HuH-7 (cell line): ENCODE data around the gene ACTRT2.

Experiments
- DNase-seq: peaks from one replicate; pipeline ENCODE4 v3.0.0; 2011; ENCODE audit warnings: low spot score

Gene ACTRT2

DNA sequence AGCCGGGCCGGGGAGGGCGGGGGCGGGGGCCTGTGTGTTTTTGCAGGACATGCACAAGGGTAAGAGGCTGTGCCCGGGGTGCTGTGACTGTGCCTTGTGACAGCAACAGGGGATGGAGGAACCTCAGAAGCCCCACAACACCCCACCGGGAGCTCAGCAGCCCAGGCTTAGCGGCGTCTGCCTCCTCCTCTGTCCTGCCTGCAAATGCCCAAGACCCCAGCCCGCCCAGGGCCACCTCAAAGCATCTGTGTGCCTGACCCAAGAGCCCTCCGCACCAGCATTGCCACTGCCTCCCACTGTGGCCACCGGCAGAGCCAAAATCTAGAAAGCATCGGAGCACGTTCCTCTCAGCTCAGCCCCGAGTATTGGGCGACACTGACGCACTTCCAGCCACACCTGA lies 2.7 kb upstream of the ACTRT2 start:
- DNase-seq = no peak

GRCh38 chr1:3019007-3019515 lies 2.2 kb upstream of the ACTRT2 start:
- no peak for DNase-seq

GRCh38 chr1:3019516-3020051 lies 1.7 kb upstream of the ACTRT2 start:
- no peak for DNase-seq

DNA sequence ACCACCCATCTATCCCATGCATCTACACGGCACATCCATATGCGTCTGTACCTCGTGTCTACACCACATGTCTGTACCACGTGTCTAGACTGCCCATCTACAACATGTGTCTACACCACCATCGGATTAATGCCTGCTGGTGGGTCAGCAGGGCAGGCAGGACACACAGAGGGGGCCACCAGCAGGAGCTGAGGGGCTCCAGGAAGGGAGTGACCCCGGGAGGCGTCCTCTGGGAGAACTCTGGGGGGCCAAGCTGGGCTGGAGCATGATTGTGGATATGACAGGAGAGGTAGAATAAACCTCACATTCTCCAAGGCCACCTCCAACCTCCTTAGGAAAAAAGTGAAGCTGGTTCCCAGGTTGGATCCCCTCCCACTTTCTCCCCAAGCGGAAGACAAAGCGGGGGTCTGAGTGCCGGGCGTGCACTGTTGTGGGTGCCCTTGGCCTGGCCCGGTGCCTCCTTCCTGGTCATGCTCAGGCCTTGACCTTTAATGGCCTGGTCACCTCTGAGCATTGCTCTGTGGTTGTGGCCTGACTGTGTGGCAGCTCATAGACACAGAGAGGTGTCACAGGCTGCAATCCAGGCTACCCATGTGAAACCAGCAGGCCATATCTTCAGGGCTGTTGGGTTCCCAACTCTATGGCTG lies 881 bp upstream of the ACTRT2 start:
- DNase-seq = no peak

GRCh38 chr1:3021801-3022401 lies 634 bp downstream of the ACTRT2 start:
- no peak for DNase-seq

DNA sequence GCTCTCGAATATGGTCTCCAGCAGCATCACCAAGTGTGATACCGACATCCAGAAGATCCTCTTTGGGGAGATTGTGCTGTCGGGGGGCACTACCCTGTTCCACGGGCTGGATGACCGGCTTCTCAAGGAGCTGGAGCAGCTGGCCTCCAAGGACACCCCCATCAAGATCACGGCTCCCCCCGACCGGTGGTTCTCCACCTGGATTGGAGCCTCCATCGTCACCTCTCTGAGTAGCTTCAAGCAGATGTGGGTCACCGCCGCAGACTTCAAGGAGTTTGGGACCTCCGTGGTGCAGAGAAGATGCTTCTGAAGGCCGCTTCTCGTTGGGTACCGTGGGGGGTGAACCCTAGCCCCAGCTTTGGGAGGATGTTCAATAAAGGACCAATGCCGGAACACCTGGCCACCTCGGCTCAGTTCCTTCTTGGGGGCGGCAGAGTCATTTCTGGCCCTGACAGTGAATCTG lies 1.3 kb downstream of the ACTRT2 start:
- no peak for DNase-seq

DNA sequence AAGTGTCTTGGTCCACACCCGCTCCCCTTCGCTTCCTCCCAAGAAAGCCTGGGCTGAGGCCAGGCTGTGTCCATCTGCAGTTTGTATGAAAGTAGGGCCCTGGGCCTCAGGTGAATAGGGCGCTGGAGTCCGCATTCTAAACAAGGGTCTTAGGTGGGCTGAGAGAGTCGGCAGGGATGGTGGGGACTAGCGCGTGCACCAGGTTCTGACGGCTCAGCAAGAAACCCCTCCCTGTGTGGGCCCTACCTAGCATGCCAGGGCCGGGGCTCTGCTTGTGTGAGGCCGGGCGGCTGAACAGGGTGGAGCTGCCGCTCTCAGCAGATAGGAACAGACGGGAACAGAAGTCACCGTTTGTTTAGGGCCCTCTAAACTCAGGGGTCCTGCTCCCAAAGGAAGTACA lies 1.7 kb downstream of the ACTRT2 start:
- DNase-seq = no peak

DNA sequence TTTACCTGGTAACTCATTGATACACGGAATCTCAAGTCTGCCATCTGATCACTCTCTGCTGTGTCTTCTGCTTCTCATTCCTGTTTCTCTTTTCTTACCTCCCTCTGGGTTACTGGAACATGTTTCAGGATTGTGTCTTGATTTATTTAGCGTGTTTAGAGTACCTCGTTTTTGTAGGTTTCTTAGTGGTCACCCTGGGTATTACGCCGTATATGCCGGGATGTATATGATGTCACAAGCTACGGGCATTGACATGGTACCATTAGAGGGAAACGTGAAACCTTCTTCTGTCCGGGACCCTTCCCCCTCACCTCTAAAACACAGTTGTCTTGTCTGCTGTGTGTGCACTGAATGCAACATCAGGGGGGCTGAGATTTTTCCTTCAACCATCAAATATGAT lies 2.8 kb downstream of the ACTRT2 start:
- peak; percentile 52 for DNase-seq

DNA sequence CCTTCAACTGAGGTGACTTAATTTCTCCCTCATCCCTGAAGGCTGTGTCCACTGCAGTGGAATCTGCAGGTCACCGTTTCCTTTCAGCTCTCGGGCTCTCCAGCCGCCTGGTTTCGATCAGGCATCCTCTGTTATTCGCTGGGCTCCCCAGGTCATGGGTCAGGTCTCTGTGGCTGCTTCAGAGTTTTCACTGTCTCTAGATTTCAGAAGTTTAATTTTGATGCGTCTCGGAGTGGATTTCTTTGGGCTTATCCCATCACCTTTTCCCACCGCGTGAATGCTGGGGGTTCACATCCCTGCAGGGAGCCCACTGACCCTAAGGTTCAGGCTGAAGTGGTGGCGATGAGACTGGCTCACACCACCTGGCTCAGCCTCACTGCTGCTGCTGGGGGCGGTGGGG lies 3.3 kb downstream of the ACTRT2 start:
- no peak for DNase-seq

- no peak for DNase-seq
Observed at GRCh38 chr1:3026124-3026523, 4.9 kb downstream of the ACTRT2 start.

DNA sequence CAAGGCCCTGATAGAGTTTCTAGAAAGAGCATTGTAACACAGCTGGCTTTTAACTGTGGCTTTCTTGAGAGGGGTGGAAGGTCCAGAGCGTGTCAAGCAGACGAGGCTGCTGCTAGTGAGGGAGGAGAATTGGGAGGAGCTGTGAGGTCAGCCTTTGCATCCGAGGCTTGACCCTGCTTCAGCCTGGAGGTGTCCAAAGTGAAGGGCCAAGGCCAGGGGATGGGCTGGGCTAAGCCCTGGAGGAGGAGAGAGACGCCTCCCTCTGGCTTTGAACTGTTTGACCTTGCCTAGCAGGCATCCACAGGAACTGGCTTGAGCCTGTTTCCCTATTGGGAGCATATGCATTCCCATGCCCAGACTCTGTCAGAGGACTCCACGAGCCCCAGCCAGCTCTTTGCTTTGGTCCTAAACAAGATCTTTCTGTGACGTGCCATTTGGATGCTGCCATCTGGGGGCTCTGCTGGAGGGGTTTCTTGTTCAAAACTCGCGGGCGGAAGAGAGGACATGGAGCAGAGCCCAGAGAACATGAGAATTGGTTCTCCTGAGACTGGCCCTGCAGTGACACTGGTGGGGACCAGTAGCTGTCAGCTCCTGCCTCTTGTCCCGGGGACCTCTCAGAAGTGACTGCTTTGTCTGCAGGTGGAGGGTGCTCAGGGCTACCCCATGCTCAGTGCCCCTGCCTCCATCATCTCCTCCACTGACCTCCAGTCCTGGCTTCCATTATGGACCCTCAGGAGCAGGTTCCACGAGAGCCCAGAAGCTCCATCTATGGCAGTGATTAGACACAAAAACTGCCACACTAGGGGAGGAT lies 5.5 kb downstream of the ACTRT2 start:
- no peak for DNase-seq

DNA sequence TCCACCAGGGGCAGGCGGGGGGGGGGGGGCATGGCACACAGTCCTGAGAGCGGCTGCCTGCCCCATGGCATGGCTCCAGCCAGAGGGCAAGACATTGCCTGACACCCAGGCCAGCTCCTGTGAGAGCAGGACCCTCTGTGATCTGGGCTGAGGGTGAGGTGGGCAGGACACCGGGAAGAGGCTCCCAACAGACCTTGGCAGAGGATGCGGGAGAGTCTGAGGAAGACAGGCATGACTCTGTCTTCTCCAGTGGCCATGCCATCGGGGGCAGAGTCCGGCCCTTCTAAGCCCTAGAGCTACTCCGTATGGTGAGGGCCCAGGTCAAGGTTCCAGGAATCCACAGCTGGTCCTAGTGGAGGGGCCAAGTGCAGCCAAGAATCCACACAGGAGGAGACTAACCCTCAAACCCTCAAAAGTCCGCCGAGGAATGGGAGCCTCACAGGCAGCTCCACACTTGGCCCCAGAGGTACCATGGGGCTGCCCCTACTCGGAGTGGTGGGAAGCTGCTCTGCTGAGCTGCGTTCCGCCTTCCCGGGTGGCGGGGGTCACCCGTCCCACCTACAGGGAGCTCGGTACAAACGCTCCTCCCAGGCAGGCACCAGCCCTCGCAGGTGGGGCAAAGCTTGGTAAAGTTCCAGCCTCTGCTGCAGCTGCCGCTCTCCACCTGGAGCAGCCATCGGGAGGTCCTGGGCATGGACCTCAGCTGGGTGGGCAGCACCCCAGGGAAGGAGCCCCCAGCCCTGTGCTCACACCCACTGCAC lies 6.5 kb downstream of the ACTRT2 start:
- no peak for DNase-seq

GRCh38 chr1:3028531-3029282 lies 7.4 kb downstream of the ACTRT2 start:
- no peak for DNase-seq

- DNase-seq = no peak
Observed at GRCh38 chr1:3029481-3029961, 8.3 kb downstream of the ACTRT2 start.

DNA sequence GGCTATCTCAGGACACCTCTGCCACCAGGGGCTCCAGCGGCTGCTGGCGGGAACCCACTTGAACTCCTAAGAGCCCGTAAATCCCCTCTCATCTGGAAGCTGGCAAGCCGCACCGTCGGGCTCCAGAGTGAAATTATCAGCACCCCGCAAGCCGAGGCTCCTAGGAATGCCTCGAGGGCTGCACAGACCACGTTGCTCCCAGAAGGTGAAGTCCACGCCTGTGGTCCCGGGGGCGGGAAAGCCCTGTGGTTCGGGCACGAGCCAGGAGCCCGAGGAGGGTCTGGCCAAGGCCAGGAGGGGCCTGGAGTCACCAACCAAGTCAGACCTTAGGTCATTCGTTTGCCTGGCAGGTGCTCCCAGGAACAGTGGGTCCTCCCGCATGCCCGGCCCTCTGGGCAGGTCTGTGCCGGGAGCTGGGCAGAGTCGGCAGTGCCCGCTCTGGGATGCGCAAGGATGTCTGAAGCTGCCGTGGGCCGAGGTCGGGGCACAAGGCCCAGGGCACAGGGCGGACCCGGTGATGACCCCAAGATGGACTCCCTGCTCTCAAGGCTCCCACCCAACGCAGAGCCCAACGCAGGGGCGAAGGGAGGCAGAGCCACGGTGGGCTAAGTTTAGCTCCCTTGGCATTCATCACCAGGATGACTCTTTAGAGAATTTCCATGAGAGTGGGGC lies 8.9 kb downstream of the ACTRT2 start:
- no peak for DNase-seq

GRCh38 chr1:3030663-3031381 lies 9.6 kb downstream of the ACTRT2 start:
- DNase-seq = no peak

GRCh38 chr1:3031401-3032221 lies 10.3 kb downstream of the ACTRT2 start:
- DNase-seq = no peak

DNA sequence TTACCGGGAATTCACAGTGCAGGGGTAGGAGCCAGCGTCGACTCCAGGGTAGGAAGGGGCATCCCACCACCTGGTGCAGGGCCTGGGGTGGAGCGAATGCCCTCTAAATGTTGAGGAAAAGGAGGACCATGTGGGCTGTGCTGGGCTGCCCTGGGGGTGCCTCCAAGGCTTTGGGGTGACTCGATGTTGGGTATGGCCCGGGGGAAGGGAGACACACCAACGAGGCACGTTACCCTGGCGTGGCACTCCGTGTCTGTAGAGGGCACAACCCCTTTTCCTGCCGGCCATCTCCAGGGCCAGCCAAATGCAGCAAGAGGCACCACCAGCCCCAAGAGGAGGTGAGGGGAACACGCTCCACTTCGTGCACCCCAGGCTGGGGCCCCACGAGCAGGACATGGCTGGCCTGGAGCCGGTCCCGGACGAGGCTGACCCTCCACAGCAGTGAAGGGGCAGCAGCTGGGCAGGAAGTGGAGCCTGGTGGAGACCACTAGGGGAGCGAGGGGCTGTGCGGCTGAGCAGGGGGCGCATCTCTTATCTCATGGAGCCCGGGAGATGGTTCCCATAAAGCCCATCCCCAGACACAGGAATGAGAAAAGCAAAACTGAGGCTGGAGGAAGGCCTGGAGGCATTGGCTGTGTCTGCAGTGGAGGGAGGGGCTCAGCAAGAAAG lies 11.2 kb downstream of the ACTRT2 start:
- no peak for DNase-seq
